ENCODE results near the gene RRBP1.
"Not testable (repeated sequence)": the region's sequence is repeated elsewhere in the genome, so short reads cannot be mapped to it uniquely, and the experiment has no call there.

The RRBP1 gene

DNA sequence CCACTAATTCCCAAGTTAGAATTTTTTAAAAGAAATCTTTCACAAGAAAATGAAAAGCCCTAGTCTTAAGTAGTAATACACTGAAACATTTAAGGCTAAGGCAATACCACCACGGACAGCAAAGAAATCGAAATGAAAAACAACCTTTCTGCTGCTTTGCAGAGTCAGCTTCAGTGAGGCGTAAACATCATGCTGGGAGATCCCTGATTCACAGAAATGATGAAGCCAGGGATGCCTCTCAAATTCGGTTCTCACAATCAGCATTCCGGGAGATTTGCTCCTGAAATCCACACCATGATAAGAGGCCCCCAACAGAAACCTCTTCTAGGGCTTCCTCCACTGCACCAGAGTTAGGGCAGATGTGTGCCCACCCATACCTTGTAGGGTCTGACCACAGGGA lies 18.6 kb downstream of the RRBP1 start:
- no peak for DNase-seq (ENCODE audit: low read depth, low spot score)

DNA sequence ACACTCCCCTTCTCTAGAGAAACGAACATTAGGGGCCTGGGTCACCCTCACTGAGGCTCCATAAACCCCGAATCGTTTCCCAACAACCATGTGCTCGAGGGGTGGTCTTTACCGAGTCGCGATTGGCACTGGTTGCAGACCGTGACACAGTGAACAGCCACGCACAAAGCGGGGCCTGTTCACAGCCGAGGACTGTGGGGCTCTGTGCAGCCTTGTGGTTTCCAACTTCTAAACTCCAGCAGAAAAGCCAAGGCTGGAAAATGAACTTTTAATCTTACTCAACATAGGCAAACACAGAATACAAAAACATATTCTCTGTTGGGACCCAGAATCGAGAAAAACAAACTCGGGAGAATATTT lies 19.0 kb downstream of the RRBP1 start:
- DNase-seq (ENCODE audit: low read depth, low spot score), result no peak

- no peak for DNase-seq (ENCODE audit: low read depth, low spot score)
These were observed 19.6 kb downstream of the RRBP1 start for GRCh38 chr20:17662333-17663039.

- no peak for DNase-seq (ENCODE audit: low read depth, low spot score)
These were observed 20.8 kb downstream of the RRBP1 start for GRCh38 chr20:17661121-17661744.

- no peak for DNase-seq (ENCODE audit: low read depth, low spot score)
These were observed 21.4 kb downstream of the RRBP1 start for GRCh38 chr20:17660667-17661066.

- DNase-seq (ENCODE audit: low read depth, low spot score), result no peak
These were observed 22.2 kb downstream of the RRBP1 start for GRCh38 chr20:17659801-17660200.

GRCh38 chr20:17659344-17659743 lies 22.7 kb downstream of the RRBP1 start:
- DNase-seq (ENCODE audit: low read depth, low spot score), result not testable (repeated sequence)

DNA sequence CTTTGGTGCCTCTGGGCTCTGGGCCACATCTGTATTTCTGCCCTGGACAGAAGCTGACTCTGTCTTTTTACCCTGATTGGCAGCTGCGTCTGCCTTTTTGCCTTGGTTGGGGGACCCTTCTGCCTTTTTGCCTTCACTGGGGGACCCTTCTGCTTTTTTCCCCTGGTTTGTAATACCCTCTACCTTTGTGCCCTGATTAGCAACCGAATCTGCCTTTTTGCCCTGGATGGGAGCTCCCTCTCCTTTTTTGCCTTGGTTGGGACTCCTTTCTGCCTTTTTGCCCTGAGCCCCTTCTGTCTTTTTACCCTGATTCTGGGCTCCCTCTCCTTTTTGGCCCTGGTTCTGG lies 23.4 kb downstream of the RRBP1 start:
- no peak for DNase-seq (ENCODE audit: low read depth, low spot score)

DNA sequence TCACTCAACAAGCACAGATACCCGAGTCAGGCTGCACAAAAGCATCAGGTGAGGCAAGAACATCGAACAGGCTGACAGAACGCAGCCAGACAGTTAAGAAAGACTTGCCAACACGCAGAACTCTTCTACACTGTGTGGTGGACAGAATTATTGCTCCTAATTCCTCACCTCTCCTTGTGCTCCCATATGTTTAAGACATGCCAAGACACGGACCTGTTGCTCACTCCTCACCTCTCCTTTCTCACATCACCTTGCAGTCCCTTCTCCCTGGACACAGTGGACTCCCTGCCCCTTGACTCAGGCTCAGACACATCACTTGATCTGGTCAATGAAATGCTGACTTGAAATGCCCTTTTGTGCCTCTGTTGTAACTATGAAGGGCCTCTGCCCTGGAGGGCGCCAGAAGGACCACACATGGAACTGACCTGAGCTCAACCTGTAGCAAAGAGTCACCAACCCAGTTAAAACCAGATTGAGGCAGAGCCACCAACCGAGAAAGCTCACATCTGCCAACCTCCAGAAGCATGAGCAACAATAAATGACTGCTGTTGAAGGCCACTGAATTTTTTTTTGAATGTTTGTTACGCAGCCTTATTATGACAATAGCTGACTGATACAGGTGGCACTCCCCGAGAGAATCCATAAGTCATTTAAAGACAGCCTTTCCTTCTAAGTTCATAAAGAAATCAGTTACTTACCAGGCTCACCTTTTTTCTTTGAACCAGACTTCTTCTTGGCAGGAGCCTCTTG lies 24.0 kb downstream of the RRBP1 start:
- DNase-seq (ENCODE audit: low read depth, low spot score), result no peak

GRCh38 chr20:17657079-17657825 lies 24.8 kb downstream of the RRBP1 start:
- no peak for DNase-seq (ENCODE audit: low read depth, low spot score)

DNA sequence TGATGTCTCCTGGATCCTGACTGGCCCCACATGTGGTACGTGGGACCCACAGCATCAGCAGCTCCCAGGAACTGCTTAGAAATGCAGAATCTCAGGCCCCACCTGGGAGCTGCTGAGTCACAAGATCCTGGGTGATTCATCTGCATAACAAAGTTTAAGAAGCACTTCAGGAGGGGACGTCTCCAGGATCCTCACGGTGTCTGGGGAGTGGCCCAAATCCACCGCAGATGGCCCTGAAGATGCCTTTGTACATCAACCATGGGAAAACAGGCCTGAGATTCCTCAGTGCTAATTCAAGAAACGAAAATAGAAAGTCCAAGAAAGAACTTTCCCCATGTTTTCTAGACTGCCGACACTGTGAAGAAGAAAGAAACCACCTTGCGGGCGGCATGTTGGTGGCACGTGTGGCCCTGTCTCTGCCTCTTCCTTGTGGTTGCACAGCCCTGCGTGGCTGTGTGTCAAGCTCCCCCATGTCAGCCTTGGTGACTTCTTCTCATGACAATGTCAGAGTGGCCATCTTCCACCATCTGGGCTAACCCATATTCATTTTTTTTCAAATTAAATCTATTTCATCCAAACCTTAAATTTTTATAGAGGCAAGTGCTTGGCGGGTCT lies 26.1 kb downstream of the RRBP1 start:
- DNase-seq (ENCODE audit: low read depth, low spot score), result no peak

GRCh38 chr20:17655286-17655651 lies 26.8 kb downstream of the RRBP1 start:
- no peak for DNase-seq (ENCODE audit: low read depth, low spot score)

GRCh38 chr20:17654649-17655285 lies 27.3 kb downstream of the RRBP1 start:
- DNase-seq (ENCODE audit: low read depth, low spot score), result no peak

GRCh38 chr20:17653835-17654648 lies 28.0 kb downstream of the RRBP1 start:
- no peak for DNase-seq (ENCODE audit: low read depth, low spot score)

- DNase-seq (ENCODE audit: low read depth, low spot score), result no peak
These were observed 29.6 kb downstream of the RRBP1 start for GRCh38 chr20:17652411-17652810.

DNA sequence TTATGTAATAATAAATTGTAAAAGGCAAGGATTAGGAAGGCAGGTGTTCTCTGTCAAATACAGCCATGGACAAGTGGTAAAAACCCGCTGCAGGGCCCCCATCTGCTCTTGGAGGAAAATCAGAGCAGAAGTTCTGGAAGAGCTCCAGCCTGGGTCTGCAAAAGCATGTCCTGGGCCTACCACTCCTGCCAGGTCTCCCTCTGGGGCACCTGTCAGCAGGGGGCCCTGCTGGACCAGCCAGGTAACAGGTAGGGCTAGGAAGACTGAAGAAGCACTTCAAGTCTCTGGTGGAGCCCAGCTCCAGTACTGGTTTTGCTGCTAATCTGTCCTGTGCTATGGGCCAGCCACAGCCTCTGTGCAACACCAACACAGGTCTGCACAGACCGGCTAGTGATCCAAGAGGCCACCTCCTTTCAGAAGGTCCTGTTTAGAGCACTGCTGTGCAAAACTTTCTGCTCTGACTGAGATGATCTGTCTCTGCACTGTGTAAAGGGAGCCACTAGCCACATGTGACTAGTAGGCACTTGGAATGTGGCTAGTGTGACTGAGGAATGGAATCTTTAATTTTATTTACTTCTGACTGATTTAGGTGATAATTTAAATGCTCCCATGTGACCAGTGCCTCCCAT lies 30.2 kb downstream of the RRBP1 start:
- no peak for DNase-seq (ENCODE audit: low read depth, low spot score)

GRCh38 chr20:17651129-17651759 lies 30.8 kb downstream of the RRBP1 start:
- no peak for DNase-seq (ENCODE audit: low read depth, low spot score)

DNA sequence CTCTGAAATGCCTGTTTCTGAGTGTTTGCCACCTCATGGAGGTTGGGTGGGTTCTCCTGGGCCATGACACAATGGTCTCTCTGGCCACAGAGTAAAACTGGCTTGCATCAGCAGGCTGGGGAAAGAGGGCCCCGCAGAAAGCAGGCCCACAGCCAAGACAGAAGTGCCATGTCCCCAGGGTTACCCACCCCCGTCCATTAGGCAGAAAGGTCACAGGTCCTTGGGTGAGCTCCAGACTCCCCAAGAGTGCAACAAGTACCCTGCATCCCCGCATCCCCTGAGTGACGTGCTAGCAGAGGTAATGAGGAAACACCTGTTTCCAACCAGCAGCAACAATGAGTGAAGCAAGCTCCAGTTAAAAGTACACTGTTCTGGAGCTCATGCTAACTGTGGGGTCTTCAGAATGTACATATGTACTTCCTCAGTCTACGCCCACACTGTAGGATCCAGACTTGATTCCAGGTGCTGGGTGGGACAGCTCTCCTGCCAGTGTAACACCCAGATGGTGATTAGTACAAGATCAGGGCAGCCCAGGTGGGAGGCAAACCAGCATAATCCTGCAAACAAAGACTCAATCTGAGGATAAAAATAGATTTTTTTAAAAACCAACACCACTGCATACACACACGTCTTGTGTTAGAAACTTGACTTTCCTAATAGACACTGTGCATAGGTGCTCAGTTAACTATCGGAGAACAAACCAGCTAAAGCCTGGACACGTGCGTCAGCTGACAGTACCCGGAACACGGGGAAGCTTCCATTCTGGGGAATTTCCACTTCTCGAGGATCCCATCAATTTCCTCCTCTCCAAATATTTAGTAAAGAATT lies 31.5 kb downstream of the RRBP1 start:
- DNase-seq (ENCODE audit: low read depth, low spot score), result no peak
